Dermis microvascular lymphatic vessel endothelial cell (primary cell): ENCODE results near the gene NECTIN1. TPM values are rescaled to one million over a fixed set of nuclear protein-coding genes. Genes with fewer than 3 reads are reported as not detected.

Experiments
- DNase-seq, 2 donors: peaks; one replicate each; pipeline versions ENCODE4 v3.0.0 to v3.0.0-alpha.2; 2010; ENCODE audit warnings: low read depth in 2 of 2
- total RNA-seq: library from RNA; depleted of rRNA; stranded (reverse); fragments of >200 nt; gene quantifications from 2 replicates; pipeline ENCODE4 v1.2.1, GENCODE V29; 2014

Gene NECTIN1
- total RNA-seq, 1 donor from 2014 or later = 5.4 TPM

GRCh38 chr11:119644502-119644901 is 84.5 kb downstream of the NECTIN1 start:
- DNase-seq = no peak

- no peak for DNase-seq
Measured at GRCh38 chr11:119643876-119644225, 85.1 kb downstream of the NECTIN1 start.

GRCh38 chr11:119643212-119643875 is 85.7 kb downstream of the NECTIN1 start:
- DNase-seq = no peak

GRCh38 chr11:119641983-119642745 is 86.8 kb downstream of the NECTIN1 start:
- DNase-seq = peak; percentile 9 to 42

GRCh38 chr11:119640541-119640940 is 88.5 kb downstream of the NECTIN1 start:
- DNase-seq = no peak

- DNase-seq = no peak
Measured at GRCh38 chr11:119639642-119640205, 89.3 kb downstream of the NECTIN1 start.

- DNase-seq = no peak
Measured at GRCh38 chr11:119638851-119639250, 90.1 kb downstream of the NECTIN1 start.

- DNase-seq = no peak
Measured at GRCh38 chr11:119637481-119637880, 91.5 kb downstream of the NECTIN1 start.

- DNase-seq = no peak
Measured at GRCh38 chr11:119635776-119636175, 93.2 kb downstream of the NECTIN1 start.

- no peak for DNase-seq
Measured at GRCh38 chr11:119635041-119635740, 93.8 kb downstream of the NECTIN1 start.

GRCh38 chr11:119634301-119634700 is 94.7 kb downstream of the NECTIN1 start:
- DNase-seq = no peak

GRCh38 chr11:119629834-119630624 is 99.0 kb downstream of the NECTIN1 start:
- no peak for DNase-seq

- no peak for DNase-seq
Measured at GRCh38 chr11:119629085-119629484, 99.9 kb downstream of the NECTIN1 start.

GRCh38 chr11:119627286-119627685 is 101.7 kb downstream of the NECTIN1 start:
- no peak for DNase-seq

GRCh38 chr11:119626871-119627270 is 102.1 kb downstream of the NECTIN1 start:
- DNase-seq = no peak

GRCh38 chr11:119626197-119626841 is 102.7 kb downstream of the NECTIN1 start:
- no peak for DNase-seq

- no peak for DNase-seq
Measured at GRCh38 chr11:119625206-119625978, 103.6 kb downstream of the NECTIN1 start.

GRCh38 chr11:119624629-119625028 is 104.4 kb downstream of the NECTIN1 start:
- no peak for DNase-seq

GRCh38 chr11:119624102-119624615 is 104.8 kb downstream of the NECTIN1 start:
- no peak for DNase-seq

- DNase-seq = no peak
Measured at GRCh38 chr11:119623682-119624081, 105.3 kb downstream of the NECTIN1 start.
